SK-N-SH (cell line): Measurements from ENCODE around the gene ARHGAP6. TPM values are rescaled to one million over a fixed set of nuclear protein-coding genes. Genes with fewer than 3 reads are reported as not detected.

Source experiments
- CTCF ChIA-PET: fragments of 300-600, 350-600 bp; formaldehyde crosslinking; extraction: SDS; loops from one replicate; lab custom pipeline; 2021; lab: Yijun Ruan, JAX
- POLR2A ChIA-PET: fragments of 350-600 bp; sonication (Branson Sonifier 250); formaldehyde crosslinking; extraction: SDS; loops from one replicate; lab custom pipeline; 2020; ENCODE audit warnings: antibody characterized with exemption, inconsistent platforms; lab: Yijun Ruan, JAX
- DNase-seq: peaks from one replicate; pipeline ENCODE4 v3.0.0; 2012
- H2AFZ ChIP-seq: fragments of 200-600 bp; sonication (generic); 2 replicates; pipeline ENCODE4 v1.8.1; 2016; ENCODE audit warnings: antibody characterized with exemption, mild to moderate bottlenecking, low read depth
- H3F3A ChIP-seq: fragments of 200-600 bp; sonication (generic); replicated peaks from 2 replicates; pipeline ENCODE3; 2016; ENCODE audit warnings: antibody characterized with exemption, mild to moderate bottlenecking; ENCODE audit not compliant: insufficient read depth
- H3K27ac ChIP-seq, 2 experiments: fragments of 200-500 bp in 1 of 2; fragments of 200-600 bp in 1 of 2; sonication (Bioruptor generic) in 1 of 2; sonication (generic), shearing (Covaris generic) in 1 of 2; 2 replicates each; pipeline versions ENCODE4 v1.5.1 to v1.6.1; 2014 to 2016; ENCODE audit warnings: low read depth in 2 of 2, inconsistent platforms in 1 of 2, low read length in 1 of 2, mild to moderate bottlenecking in 1 of 2, mixed read lengths in 1 of 2
- H3K27me3 ChIP-seq: fragments of 200-600 bp; sonication (generic), shearing (Covaris generic); 2 replicates; pipeline ENCODE4 v1.6.1; 2016; ENCODE audit warnings: mixed run types; ENCODE audit not compliant: insufficient read depth
- H3K36me3 ChIP-seq, 2 experiments: fragments of 200-500 bp in 1 of 2; fragments of 200-600 bp in 1 of 2; sonication (Bioruptor generic) in 1 of 2; sonication (generic) in 1 of 2; replicated peaks in 1 of 2; 2 replicates each; pipeline versions ENCODE3 to v1.5.1; 2014 to 2016; ENCODE audit warnings: low read length in 1 of 2, mild to moderate bottlenecking in 1 of 2; ENCODE audit not compliant: insufficient read depth in 2 of 2, control insufficient read depth in 1 of 2
- H3K4me1 ChIP-seq, 2 experiments: fragments of 200-500 bp in 1 of 2; fragments of 200-600 bp in 1 of 2; sonication (Bioruptor generic) in 1 of 2; sonication (generic), shearing (Covaris generic) in 1 of 2; 2 replicates each; pipeline versions ENCODE4 v1.5.1 to v1.6.1; 2014 to 2016; ENCODE audit warnings: low read depth in 1 of 2, low read length in 1 of 2, mixed run types in 1 of 2; ENCODE audit not compliant: insufficient read depth in 2 of 2, control insufficient read depth in 1 of 2
- H3K4me2 ChIP-seq: fragments of 200-600 bp; sonication (generic), shearing (Covaris generic); 2 replicates; pipeline ENCODE4 v1.6.1; 2017; ENCODE audit warnings: mixed run types
- H3K4me3 ChIP-seq, 2 experiments: fragments of 200-500 bp in 1 of 2; fragments of 200-600 bp in 1 of 2; sonication (Bioruptor generic) in 1 of 2; sonication (generic), shearing (Covaris generic) in 1 of 2; 2 replicates each; pipeline versions ENCODE4 v1.5.1 to v1.8.1; 2014 to 2016; ENCODE audit warnings: low read depth in 2 of 2, inconsistent platforms in 1 of 2, low read length in 1 of 2, mild to moderate bottlenecking in 1 of 2, mixed read lengths in 1 of 2, moderate library complexity in 1 of 2
- H3K79me2 ChIP-seq: fragments of 200-600 bp; sonication (generic); 2 replicates; pipeline ENCODE4 v1.8.1; 2017; ENCODE audit warnings: mild to moderate bottlenecking; ENCODE audit not compliant: insufficient read depth
- H3K9ac ChIP-seq: fragments of 200-600 bp; sonication (generic); 2 replicates; pipeline ENCODE4 v1.6.1; 2017; ENCODE audit warnings: mixed run types
- H3K9me2 ChIP-seq: fragments of 200-600 bp; sonication (generic); 2 replicates; pipeline ENCODE4 v1.6.1; 2017; ENCODE audit warnings: mixed run types
- H3K9me3 ChIP-seq: fragments of 200-600 bp; sonication (generic); 2 replicates; pipeline ENCODE4 v1.6.1; 2017; ENCODE audit warnings: mixed run types, mild to moderate bottlenecking, moderate library complexity
- H4K20me1 ChIP-seq: fragments of 200-600 bp; sonication (generic); 2 replicates; pipeline ENCODE4 v1.6.1; 2017; ENCODE audit warnings: mild to moderate bottlenecking, mixed run types; ENCODE audit not compliant: insufficient read depth
- EP300 ChIP-seq, 2 experiments: IDR thresholded peaks; 2 replicates each; pipeline versions ENCODE4 v1.4.0 to v1.6.1; 2012; ENCODE audit warnings: borderline replicate concordance in 1 of 2, low read depth in 1 of 2, low read length in 1 of 2
- FOXM1 ChIP-seq: IDR thresholded peaks from 2 replicates; pipeline ENCODE4 v1.4.0; 2012; ENCODE audit warnings: low read depth, mild to moderate bottlenecking
- JUND ChIP-seq: IDR thresholded peaks from 2 replicates; pipeline ENCODE4 v1.4.0; 2012
- NFIC ChIP-seq: IDR thresholded peaks from 2 replicates; pipeline ENCODE4 v1.4.0; 2012; ENCODE audit warnings: borderline replicate concordance
- NRF1 ChIP-seq: IDR thresholded peaks from 2 replicates; pipeline ENCODE4 v1.6.1; 2012; ENCODE audit warnings: low read depth, mild to moderate bottlenecking, low read length
- RAD21 ChIP-seq: IDR thresholded peaks from 2 replicates; pipeline ENCODE4 v1.6.1; 2012; ENCODE audit warnings: mild to moderate bottlenecking, low read length
- RFX5 ChIP-seq: IDR thresholded peaks from 2 replicates; pipeline ENCODE4 v1.6.1; 2012; ENCODE audit warnings: mild to moderate bottlenecking, improper control_type of control experiment, low read length
- RXRA ChIP-seq: IDR thresholded peaks from 2 replicates; pipeline ENCODE4 v1.4.0; 2012; ENCODE audit warnings: low read depth, mild to moderate bottlenecking, borderline replicate concordance
- SMC3 ChIP-seq: IDR thresholded peaks from 2 replicates; pipeline ENCODE4 v1.6.1; 2012; ENCODE audit warnings: low read depth, low read length, improper control_type of control experiment
- WGBS: methylation state at CpG from one replicate; pipeline ENCODE4 v1.1.6; 2017; ENCODE audit warnings: low lambda C conversion rate; 5-methylcytosine and 5-hydroxymethylcytosine counted together
- polyA plus RNA-seq, 3 experiments: library from polyadenylated mRNA; depleted of rRNA; stranded (reverse); fragments of >200 nt; gene quantifications; 2 replicates each; pipeline ENCODE4 v1.2.3, GENCODE V29; 2012
- TF ChIP-seq, protein P1 (sequence below): fragments of 200-600 bp; sonication (generic); IDR thresholded peaks from 2 replicates; pipeline ENCODE4 v1.6.1; 2017; ENCODE audit warnings: antibody characterized with exemption, mild to moderate bottlenecking, moderate library complexity
- TF ChIP-seq, protein P2 (sequence below): fragments of 150-350 bp; IDR thresholded peaks from 2 replicates; pipeline ENCODE4 v1.6.1; 2016; ENCODE audit warnings: mild to moderate bottlenecking, low read depth, low read length
- TF ChIP-seq, protein P3 (sequence below): IDR thresholded peaks from 2 replicates; pipeline ENCODE4 v1.6.1; 2012; ENCODE audit warnings: mild to moderate bottlenecking, low read depth, low read length, moderate library complexity

ARHGAP6 gene
- polyA plus RNA-seq, 1 of the 3 experiments (the other 2 are of a cell fraction) = 0.16 TPM

DNA sequence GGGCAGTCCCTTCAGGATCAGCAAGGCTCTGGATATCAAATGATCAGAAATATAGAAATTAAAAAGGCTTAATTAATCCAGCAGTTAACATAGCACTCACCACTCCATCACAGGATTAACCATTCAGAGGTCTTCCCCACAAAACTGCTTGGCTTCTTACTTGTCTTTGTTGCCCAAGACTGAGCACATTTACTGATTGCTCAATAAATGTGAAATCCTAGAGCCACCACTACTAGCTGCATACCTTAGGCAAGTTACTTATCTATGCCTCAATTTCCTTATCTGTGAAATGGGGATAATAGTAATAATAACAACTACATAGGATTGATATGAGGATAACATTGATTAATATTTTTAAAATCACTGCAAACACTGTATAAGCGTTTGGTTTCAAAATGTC, 124.2 kb downstream of the ARHGAP6 start:
- Histone ChIP-seq H3K4me3 (no peak overlapping the region), H3K36me3 (no peaks in the 10 kb centered on the region), H3K4me1 (no peaks in the 10 kb centered on the region), H3K27me3 (no peaks in the 10 kb centered on the region; the same call in 1 of the 2 replicates), H3K9me2 (no peaks in the 10 kb centered on the region), H3K79me2 (no peaks in the 10 kb centered on the region), H2AFZ (no peak overlapping the region), H3K9me3 (no peaks in the 10 kb centered on the region), H4K20me1 (no peaks in the 10 kb centered on the region), H3K27ac (no peak overlapping the region), H3K4me2 (no peak overlapping the region), H3K9ac (no peak overlapping the region), H3F3A (no peaks in the 10 kb centered on the region)
- DNase-seq = no peak
- CTCF ChIA-PET = interaction anchor here (0.8 to 1.6 kb wide), 4 partner anchors 10 to 258 kb away, joined by 3 read pairs; no protein-coding TSS in a partner anchor
- 24% methylated on average over 1 of the region's 1 CpG for WGBS
- POLR2A ChIA-PET = no interaction called here
- no peak for TF ChIP-seq SMC3
- TF ChIP-seq RFX5 = no peak
- no peak for TF ChIP-seq JUND
- TF ChIP-seq, protein P1, sequence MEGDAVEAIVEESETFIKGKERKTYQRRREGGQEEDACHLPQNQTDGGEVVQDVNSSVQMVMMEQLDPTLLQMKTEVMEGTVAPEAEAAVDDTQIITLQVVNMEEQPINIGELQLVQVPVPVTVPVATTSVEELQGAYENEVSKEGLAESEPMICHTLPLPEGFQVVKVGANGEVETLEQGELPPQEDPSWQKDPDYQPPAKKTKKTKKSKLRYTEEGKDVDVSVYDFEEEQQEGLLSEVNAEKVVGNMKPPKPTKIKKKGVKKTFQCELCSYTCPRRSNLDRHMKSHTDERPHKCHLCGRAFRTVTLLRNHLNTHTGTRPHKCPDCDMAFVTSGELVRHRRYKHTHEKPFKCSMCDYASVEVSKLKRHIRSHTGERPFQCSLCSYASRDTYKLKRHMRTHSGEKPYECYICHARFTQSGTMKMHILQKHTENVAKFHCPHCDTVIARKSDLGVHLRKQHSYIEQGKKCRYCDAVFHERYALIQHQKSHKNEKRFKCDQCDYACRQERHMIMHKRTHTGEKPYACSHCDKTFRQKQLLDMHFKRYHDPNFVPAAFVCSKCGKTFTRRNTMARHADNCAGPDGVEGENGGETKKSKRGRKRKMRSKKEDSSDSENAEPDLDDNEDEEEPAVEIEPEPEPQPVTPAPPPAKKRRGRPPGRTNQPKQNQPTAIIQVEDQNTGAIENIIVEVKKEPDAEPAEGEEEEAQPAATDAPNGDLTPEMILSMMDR = no peak
- no peak for TF ChIP-seq EP300 (IDR thresholded peaks at IDR 0.05; ENCODE audit: borderline replicate concordance in 1 of 2, low read depth in 1 of 2, low read length in 1 of 2)
- TF ChIP-seq NFIC = no peak
- TF ChIP-seq, protein P2, sequence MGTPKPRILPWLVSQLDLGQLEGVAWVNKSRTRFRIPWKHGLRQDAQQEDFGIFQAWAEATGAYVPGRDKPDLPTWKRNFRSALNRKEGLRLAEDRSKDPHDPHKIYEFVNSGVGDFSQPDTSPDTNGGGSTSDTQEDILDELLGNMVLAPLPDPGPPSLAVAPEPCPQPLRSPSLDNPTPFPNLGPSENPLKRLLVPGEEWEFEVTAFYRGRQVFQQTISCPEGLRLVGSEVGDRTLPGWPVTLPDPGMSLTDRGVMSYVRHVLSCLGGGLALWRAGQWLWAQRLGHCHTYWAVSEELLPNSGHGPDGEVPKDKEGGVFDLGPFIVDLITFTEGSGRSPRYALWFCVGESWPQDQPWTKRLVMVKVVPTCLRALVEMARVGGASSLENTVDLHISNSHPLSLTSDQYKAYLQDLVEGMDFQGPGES = no peak
- TF ChIP-seq, protein P3, sequence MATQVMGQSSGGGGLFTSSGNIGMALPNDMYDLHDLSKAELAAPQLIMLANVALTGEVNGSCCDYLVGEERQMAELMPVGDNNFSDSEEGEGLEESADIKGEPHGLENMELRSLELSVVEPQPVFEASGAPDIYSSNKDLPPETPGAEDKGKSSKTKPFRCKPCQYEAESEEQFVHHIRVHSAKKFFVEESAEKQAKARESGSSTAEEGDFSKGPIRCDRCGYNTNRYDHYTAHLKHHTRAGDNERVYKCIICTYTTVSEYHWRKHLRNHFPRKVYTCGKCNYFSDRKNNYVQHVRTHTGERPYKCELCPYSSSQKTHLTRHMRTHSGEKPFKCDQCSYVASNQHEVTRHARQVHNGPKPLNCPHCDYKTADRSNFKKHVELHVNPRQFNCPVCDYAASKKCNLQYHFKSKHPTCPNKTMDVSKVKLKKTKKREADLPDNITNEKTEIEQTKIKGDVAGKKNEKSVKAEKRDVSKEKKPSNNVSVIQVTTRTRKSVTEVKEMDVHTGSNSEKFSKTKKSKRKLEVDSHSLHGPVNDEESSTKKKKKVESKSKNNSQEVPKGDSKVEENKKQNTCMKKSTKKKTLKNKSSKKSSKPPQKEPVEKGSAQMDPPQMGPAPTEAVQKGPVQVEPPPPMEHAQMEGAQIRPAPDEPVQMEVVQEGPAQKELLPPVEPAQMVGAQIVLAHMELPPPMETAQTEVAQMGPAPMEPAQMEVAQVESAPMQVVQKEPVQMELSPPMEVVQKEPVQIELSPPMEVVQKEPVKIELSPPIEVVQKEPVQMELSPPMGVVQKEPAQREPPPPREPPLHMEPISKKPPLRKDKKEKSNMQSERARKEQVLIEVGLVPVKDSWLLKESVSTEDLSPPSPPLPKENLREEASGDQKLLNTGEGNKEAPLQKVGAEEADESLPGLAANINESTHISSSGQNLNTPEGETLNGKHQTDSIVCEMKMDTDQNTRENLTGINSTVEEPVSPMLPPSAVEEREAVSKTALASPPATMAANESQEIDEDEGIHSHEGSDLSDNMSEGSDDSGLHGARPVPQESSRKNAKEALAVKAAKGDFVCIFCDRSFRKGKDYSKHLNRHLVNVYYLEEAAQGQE = no peak
- TF ChIP-seq RXRA = no peak
- TF ChIP-seq NRF1 = no peak
- TF ChIP-seq RAD21 = no peak
- TF ChIP-seq FOXM1 = no peak
